ENCODE measurements around the gene DERL2.

GRCh38 chr17:5526821-5527598, 41.0 kb upstream of the DERL2 start:
- TF ChIP-seq POLR2A (IDR thresholded peaks at IDR 0.05) (peak in 1 of 2 donors; percentile 25), CTCF (IDR thresholded peaks at IDR 0.05) (no peak)

All from adrenal gland (tissue), 5 donors.